GM12864 (cell line): Measurements from ENCODE around the gene NKAP.
"Not testable (repeated sequence)": the region's sequence is repeated elsewhere in the genome, so short reads cannot be mapped to it uniquely, and the experiment has no call there.

Experiments used
- DNase-seq: peaks from one replicate; pipeline ENCODE4 v3.0.0-alpha.2; 2011; ENCODE audit warnings: low read depth
- H3K4me3 ChIP-seq: 2 replicates; pipeline ENCODE4 v1.5.1; 2011; ENCODE audit warnings: mild to moderate bottlenecking, low read depth, low read length, control low read depth
- TF ChIP-seq, protein P1 (sequence below): IDR thresholded peaks from 2 replicates; pipeline ENCODE4 v1.5.1; 2011; ENCODE audit warnings: low read depth, mild to moderate bottlenecking, moderate library complexity, low read length, control low read depth, inconsistent platforms; ENCODE audit errors: missing control alignments

Gene NKAP

DNA sequence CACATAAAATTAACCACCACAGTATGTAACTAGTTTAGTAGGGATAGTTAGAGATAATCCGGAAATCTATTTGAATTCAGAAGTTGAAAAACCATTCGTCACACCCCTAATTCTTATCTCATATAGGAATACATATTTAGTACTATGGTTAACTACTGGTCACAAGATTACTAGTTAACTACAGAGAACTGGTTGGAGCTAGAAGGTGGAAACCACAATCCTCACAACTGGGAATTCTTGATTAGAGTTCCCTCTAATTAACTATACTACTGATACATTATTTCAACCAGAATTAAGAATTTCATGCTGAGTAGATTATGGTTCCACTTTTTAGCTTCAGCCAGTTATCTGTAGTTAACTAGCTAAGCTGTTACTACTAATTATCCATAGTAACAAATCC lies 39.9 kb upstream of the NKAP start:
- TF ChIP-seq, protein P1, sequence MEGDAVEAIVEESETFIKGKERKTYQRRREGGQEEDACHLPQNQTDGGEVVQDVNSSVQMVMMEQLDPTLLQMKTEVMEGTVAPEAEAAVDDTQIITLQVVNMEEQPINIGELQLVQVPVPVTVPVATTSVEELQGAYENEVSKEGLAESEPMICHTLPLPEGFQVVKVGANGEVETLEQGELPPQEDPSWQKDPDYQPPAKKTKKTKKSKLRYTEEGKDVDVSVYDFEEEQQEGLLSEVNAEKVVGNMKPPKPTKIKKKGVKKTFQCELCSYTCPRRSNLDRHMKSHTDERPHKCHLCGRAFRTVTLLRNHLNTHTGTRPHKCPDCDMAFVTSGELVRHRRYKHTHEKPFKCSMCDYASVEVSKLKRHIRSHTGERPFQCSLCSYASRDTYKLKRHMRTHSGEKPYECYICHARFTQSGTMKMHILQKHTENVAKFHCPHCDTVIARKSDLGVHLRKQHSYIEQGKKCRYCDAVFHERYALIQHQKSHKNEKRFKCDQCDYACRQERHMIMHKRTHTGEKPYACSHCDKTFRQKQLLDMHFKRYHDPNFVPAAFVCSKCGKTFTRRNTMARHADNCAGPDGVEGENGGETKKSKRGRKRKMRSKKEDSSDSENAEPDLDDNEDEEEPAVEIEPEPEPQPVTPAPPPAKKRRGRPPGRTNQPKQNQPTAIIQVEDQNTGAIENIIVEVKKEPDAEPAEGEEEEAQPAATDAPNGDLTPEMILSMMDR, result no peak
- no peak for DNase-seq
- no peak overlapping the region for H3K4me3 ChIP-seq

DNA sequence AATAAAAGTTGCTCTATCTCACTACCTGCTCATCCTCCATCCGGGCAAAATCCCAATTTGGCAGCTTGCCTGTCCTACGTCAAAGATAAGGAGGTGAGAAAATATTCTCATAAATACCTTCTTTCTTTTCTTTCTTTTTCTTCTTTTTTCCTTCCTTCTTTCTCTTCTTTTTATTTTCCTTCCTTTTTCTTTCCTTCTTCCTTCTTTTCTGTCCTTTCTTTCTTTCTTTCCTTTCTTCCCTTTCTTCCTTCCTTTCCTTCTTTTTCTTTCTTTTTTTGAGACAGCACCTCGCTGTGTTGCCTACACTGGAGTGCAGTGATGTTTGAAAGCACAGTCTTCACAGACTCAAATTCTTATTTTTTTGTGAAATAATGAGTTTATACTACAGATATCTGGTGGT lies 38.6 kb upstream of the NKAP start:
- TF ChIP-seq, protein P1, result no peak
- no peak overlapping the region for H3K4me3 ChIP-seq
- DNase-seq, result no peak

DNA sequence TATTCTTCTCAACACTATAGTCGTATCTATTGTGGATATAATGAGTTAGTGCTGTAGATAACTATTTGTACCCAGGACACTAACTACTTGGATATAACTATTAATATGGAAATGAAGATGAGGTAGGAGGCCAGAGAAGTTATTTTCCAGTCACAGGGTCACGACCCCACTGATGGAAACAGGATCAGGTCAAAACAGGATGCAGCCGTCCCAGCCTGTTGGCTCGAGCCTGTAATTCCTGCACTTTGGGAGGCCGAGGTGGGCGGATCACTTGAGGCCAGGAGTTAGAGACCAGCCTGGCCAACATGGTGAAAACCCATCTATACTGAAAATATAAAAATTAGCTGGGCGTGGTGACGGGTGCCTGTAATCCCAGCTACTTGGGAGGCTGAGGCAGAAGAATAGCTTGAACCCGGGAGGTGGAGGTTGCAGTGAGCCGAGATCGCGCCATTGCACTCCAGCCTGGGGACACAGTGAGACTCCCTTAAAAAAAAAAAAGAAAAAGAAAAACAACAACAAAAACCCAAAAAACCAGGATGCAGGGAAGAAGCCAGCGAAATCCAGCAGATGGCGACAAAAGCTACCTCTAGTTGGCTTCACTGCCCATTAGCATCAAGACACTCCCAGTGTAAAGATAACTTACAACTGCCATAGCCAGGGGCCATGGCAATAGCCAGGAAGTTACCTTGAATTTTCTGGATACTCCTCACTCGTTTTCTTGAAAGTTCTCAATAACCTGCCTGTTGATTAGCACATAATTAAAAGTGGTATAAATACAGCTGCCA lies 37.9 kb upstream of the NKAP start:
- TF ChIP-seq, protein P1, result peak; percentile 64
- no peak overlapping the region for H3K4me3 ChIP-seq
- no peak for DNase-seq

DNA sequence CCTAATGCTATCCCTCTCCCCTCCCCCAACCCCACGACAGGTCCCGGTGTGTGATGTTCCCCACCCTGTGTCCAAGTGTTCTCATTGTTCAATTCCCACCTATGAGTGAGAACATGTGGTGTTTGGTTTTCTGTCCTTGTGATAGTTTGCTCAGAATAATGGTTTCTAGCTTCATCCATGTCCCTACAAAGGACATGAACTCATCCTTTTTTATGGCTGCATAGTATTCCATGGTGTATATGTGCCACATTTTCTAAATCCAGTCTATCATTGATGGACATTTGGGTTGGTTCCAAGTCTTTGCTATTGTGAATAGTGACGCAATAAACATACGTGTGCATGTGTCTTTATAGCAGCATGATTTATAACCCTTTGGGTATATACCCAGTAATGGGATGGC lies 33.6 kb upstream of the NKAP start:
- H3K4me3 ChIP-seq, DNase-seq: not testable (repeated sequence)

DNA sequence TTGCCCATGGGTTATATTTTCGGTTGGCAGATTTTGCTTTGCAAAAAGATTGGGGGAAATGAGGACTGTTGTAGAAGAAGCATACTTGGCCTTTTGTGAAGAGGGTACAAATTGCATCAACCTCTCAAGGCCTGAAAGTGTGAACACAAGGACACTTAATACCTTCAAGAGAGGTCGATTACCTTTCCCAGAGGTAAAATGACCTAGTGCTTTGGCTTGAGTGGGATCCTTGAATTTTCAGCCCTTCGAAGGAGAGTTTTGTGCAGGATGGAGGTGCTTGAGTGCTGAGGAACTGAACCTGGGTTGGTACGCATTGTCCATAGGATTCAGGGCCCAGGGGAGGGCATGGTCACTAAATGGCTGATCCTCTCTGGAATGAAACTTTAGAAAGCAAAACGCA lies 27.6 kb upstream of the NKAP start:
- TF ChIP-seq, protein P1, result no peak
- H3K4me3 ChIP-seq, result no peak overlapping the region

DNA sequence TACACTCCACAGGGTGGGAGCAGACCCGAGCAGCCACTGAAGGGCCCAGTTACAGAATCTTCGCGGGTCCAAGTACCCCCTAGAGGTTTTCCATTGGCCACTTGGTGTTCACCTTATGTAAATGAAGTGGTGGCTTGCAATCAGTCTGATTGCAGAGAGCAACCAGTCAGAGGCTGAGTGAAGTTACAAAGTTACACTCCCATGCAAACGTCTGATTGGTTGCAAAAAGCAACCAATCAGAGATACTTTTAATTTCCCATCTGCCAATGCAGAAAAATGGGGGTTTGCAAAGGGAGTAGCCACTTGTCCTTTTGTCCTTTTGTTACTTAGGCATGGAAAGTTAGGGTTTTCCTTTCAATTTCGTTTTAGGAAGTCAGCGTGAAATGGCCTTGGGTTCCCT lies 27.0 kb upstream of the NKAP start:
- TF ChIP-seq, protein P1, result no peak
- DNase-seq, result no peak

More for the DNA sequence above, 27.6 kb upstream of the NKAP start:
- no peak for DNase-seq

DNA sequence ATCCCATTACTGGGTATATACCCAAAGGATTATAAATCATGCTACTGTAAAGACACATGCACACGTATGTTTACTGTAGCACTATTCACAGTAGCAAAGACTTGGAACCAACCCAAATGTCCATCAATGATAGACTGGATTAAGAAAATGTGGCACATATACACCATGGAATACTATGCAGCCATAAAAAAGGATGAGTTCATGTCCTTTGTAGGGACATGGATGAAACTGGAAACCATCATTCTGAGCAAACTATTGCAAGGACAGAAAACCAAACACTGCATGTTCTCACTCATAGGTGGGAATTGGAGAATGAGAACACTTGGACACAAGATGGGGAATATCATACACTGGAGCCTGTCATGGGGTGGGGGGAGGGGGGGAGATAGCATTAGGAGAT lies 23.3 kb upstream of the NKAP start:
- not testable (repeated sequence) for H3K4me3 ChIP-seq, DNase-seq

More for the DNA sequence above, 27.0 kb upstream of the NKAP start:
- no peak overlapping the region for H3K4me3 ChIP-seq

DNA sequence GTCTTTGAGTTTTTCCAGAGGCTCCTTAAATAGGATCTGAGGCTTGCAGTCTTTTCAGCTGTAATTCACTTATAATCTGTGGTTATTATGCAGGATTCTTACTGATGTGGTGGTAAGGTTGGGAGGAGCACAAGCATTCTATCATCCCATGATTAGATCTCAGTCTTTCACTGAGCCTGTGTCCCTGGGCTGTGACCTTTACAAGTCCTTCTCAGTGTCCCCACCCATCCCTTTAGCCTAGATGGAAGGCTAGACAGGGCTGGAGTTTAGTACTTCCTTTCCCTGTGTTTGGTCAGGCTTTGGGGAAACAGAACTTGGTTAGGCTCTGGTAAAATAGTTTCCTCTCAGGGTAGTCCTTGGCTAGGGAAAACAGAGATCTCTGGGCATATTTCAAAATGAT lies 17.1 kb upstream of the NKAP start:
- no peak overlapping the region for H3K4me3 ChIP-seq
- no peak for DNase-seq
- TF ChIP-seq, protein P1, result no peak

DNA sequence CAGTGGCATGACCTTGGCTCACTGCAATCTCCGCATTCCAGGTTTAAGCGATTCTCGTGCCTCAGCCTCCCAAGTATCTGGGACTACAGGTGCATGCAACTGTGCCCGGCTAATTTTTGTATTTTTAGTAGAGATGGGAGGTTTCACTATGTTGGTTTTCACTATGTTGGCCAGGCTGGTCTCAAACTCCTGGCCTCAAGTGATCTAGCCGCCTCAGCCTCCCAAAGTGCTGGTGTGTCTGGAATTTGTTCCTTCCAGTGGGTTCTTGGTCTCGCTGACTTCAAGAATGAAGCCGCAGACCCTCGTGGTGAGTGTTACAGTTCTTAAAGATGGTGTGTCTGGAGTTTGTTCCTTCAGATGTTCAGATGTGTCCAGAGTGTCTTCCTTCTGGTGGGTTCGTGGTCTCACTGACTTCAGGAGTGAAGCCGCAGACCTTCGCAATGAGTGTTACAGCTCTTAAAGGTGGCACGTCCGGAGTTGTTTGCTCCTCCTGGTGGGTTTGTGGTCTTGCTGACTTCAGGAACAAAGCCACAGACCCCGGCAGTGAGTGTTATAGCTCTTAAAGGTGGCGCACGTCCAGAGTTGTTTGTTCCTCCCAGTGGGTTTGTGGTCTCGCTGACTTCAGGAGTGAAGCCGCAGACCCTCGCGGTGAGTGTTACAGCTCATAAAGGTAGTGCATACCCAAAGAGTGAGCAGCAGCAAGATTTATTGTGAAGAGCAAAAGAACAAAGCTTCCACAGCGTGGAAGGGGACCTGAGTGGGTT lies 12.4 kb upstream of the NKAP start:
- not testable (repeated sequence) for H3K4me3 ChIP-seq, DNase-seq
